Measurements from ENCODE around the gene DKC1. TPM values are rescaled to one million over a fixed set of nuclear protein-coding genes. Genes with fewer than 3 reads are reported as not detected.

Gene DKC1
- total and polyA plus RNA-seq, 3 donors from 2014 or later, result 58.8 to 93.1 (median 66.4) TPM

DNA sequence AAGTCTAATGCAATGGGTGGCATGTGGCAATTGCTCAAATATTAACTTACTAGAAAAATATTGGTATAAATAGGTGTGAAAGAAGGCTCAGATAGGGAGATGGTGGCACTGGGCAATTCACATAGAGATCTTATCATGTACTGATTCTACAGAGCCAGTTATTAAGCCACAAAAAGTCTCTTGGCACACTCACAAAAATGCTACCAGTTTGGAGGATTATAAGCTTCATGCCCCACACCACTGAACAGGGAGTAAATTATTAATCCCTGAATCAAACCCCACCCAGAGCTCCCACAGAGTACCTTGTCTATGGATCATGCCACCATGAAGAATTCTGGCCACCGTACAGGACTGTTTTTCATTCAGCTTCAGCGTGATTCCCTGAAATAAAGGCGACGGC, 28.8 kb downstream of the DKC1 start:
- Histone ChIP-seq H3K36me3 (ENCODE audit: low read depth, missing control alignments) (no peaks in the 10 kb centered on the region), H3K4me1 (no peaks in the 10 kb centered on the region), H3K4me3 (no peak overlapping the region), H3K27ac (no peak overlapping the region), H3K9me3 (no peaks in the 10 kb centered on the region), H3K27me3 (no peaks in the 10 kb centered on the region)
- 47 to 94% methylated on average over 4 of the region's 4 CpGs for WGBS, 2 donors
- TF ChIP-seq POLR2A (IDR thresholded peaks at IDR 0.05), result no peak
- TF ChIP-seq, protein P1, sequence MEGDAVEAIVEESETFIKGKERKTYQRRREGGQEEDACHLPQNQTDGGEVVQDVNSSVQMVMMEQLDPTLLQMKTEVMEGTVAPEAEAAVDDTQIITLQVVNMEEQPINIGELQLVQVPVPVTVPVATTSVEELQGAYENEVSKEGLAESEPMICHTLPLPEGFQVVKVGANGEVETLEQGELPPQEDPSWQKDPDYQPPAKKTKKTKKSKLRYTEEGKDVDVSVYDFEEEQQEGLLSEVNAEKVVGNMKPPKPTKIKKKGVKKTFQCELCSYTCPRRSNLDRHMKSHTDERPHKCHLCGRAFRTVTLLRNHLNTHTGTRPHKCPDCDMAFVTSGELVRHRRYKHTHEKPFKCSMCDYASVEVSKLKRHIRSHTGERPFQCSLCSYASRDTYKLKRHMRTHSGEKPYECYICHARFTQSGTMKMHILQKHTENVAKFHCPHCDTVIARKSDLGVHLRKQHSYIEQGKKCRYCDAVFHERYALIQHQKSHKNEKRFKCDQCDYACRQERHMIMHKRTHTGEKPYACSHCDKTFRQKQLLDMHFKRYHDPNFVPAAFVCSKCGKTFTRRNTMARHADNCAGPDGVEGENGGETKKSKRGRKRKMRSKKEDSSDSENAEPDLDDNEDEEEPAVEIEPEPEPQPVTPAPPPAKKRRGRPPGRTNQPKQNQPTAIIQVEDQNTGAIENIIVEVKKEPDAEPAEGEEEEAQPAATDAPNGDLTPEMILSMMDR (IDR thresholded peaks at IDR 0.05), result no peak
- intact Hi-C loops (cut with DNase I; ENCODE audit: low total_unique reads), result no loop called here
- DNase-seq, result no peak

DNA sequence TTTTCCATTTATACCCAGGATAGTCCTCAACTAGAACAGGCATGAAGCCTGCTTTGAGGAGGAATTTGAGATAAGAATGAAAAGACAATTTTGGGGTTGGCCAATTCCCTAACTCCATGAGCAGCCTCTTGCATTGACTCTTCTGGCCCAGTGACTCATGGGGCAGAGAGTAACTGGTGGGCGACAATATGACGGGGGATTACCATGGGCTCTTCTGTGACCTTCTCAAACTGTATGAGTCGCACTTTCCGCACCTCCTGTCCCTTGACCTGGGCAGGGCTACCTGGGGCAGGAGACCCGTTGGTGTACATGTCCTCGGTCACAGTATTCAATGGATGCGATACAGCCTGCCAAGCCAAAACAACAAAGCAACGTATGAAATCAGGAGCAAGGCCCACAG, 29.3 kb downstream of the DKC1 start:
- no peaks in the 10 kb centered on the region for H3K9me3 ChIP-seq
- WGBS, 2 donors, result 84 to 97% methylated on average over 6 to 8 of the region's 8 CpGs
- no peaks in the 10 kb centered on the region for H3K36me3 ChIP-seq (ENCODE audit: low read depth, missing control alignments)
- H3K4me3 ChIP-seq, result no peak overlapping the region
- no peak overlapping the region for H3K27ac ChIP-seq
- no peak for DNase-seq
- H3K27me3 ChIP-seq, result no peaks in the 10 kb centered on the region
- intact Hi-C loops (cut with DNase I; ENCODE audit: low total_unique reads), result no loop called here
- no peak for TF ChIP-seq POLR2A (IDR thresholded peaks at IDR 0.05)
- TF ChIP-seq, protein P1 (IDR thresholded peaks at IDR 0.05), result no peak
- no peaks in the 10 kb centered on the region for H3K4me1 ChIP-seq

DNA sequence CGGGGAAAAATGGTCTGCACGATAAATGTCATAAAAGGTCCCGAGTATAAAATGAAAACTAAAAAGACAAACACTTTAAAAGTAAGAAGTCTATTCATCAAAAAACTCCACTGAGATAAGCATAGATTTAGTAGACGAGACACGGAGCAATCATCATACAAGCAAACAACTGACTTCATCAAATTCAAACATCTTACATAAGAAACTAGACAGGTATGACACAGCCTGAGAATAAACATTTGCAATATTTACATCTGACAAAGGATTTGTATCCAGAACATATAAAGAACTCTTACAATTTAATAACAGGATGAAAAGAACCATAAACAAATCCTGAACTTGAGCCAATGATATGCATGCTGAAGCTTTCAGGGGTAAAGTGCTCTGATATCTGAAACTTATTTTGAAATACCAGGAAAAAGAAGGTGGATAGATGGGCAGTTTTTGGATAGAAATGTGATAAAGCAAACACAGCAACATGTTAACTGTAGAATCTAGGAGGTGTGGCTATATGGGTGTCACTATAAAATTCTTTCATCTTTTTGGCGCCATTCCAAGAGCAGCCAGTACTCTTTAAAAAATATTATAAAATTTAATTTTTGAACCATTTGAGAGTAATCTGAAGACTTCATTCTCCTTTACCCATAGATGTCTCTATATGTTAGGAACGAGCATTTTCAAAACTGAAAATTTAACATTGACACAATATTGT, 30.6 kb downstream of the DKC1 start:
- Histone ChIP-seq H3K4me3 (no peak overlapping the region), H3K36me3 (ENCODE audit: low read depth, missing control alignments) (no peaks in the 10 kb centered on the region), H3K4me1 (no peaks in the 10 kb centered on the region), H3K9me3 (no peaks in the 10 kb centered on the region), H3K27ac (no peak overlapping the region), H3K27me3 (no peaks in the 10 kb centered on the region)
- 90 to 92% methylated on average over 7 of the region's 7 CpGs for WGBS, 2 donors
- no peak for DNase-seq
- TF ChIP-seq, protein P1 (IDR thresholded peaks at IDR 0.05), result no peak
- TF ChIP-seq POLR2A (IDR thresholded peaks at IDR 0.05), result no peak
- intact Hi-C loops (cut with DNase I; ENCODE audit: low total_unique reads), result no loop called here

DNA sequence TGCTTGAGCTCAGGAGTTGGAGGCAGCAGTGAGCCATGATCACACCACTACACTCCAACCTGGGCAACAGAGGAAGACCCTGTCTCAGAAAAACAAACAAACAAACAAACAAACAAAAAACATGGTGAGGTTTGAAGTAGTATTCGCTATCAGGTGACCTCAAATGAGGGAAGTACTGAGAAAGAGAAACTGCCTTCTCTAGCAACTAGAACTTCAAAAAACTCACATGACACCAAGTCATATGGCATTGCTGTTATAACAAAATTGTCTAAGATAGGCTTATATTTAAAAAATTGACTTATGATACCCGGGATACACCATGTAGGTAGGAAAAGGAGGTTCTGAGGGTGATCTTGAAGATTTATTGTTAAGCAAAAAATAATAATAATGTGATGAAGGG, 32.4 kb downstream of the DKC1 start:
- Histone ChIP-seq H3K36me3 (ENCODE audit: low read depth, missing control alignments) (no peaks in the 10 kb centered on the region), H3K9me3 (no peaks in the 10 kb centered on the region), H3K4me3 (no peak overlapping the region), H3K27ac (no peak overlapping the region), H3K4me1 (peaks cover 6% of the 10 kb centered on the region), H3K27me3 (no peaks in the 10 kb centered on the region)
- TF ChIP-seq POLR2A (IDR thresholded peaks at IDR 0.05), result no peak
- TF ChIP-seq, protein P1 (IDR thresholded peaks at IDR 0.05), result no peak
- WGBS, 2 donors, result 89 to 90% methylated on average over 2 of the region's 2 CpGs
- intact Hi-C loops (cut with DNase I; ENCODE audit: low total_unique reads), result no loop called here
- DNase-seq, result no peak

DNA sequence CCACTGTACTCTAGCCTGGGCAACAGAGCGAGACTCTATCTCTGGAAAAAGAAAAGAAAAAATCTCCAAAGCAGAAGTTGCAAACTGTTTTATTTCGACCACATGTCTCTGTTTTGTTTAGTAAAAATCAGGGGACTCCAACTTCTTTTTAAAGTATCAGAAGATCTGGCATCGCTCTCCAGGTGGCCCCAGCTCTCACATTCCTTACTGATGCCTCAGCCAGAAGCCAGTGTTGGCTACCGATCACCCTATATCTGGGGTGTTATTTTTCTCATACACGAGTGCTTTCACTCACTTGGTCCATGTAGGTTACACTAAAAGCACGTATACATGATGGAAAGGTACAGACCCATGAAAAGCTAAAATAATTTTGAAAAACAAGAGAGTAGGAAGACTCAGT, 34.3 kb downstream of the DKC1 start:
- Histone ChIP-seq H3K4me1 (peaks cover 6% of the 10 kb centered on the region), H3K27ac (no peak overlapping the region), H3K27me3 (no peaks in the 10 kb centered on the region), H3K4me3 (no peak overlapping the region), H3K9me3 (no peaks in the 10 kb centered on the region), H3K36me3 (ENCODE audit: low read depth, missing control alignments) (no peaks in the 10 kb centered on the region)
- TF ChIP-seq, protein P1 (IDR thresholded peaks at IDR 0.05), result no peak
- DNase-seq, result no peak
- WGBS, 2 donors, result 77 to 85% methylated on average over 5 to 6 of the region's 6 CpGs
- intact Hi-C loops (cut with DNase I; ENCODE audit: low total_unique reads), result no loop called here

Measured in testis (tissue), 3 donors.